Heart left ventricle (tissue), 13 donors: ENCODE results near the gene SHISA2.

ENCODE experiments used
- CTCF ChIP-seq, 12 donors: fragments of 200-600 bp; sonication (generic) in 4 of 12; IDR thresholded peaks; one replicate each; pipeline versions ENCODE4 v1.5.0 to v1.8.0; 2018 to 2022; ENCODE audit warnings: antibody characterized with exemption in 12 of 12, mild to moderate bottlenecking in 5 of 12
- POLR2A ChIP-seq, 2 donors: fragments of 450-650 bp; IDR thresholded peaks; one replicate each; pipeline ENCODE4 v1.6.1; 2017; ENCODE audit warnings: antibody characterized with exemption in 2 of 2, mild to moderate bottlenecking in 2 of 2, moderate library complexity in 2 of 2
- donor health status: ischemic (EF 13 %, LVEDD 7.1; RV severe dilation, severe dysfunction).
- donor health status: DM: no; HTN: yes; CAD: no.
- donor health status: DM: no; HTN: no; CAD: no.
- donor health status: ischemic (EF 25% LVEDD 6.9; RV normal size, moderate dysfunction).
- donor health status: ischemic (EF 25% LVEDD 5.7; RV mildly dilated, moderate dysfunction).
- donor health status: ischemic (EF 35%, LVEDD 5.7; RV mildly dilated, moderate dysfunction).
- donor health status: nonischemic (EF 11% LVEDD 7.7; RV severe dilation, severe dysfunction).
- donor health status: DM: yes; HTN: yes; CAD: no.
- donor health status: PGD.
- donor health status: ischemic (EF 29% LVEDD 5.4; RV normal size, mild dysfunction).
- donor health status: nonischemic (EF 23%, LVEDD 6.1; RV moderate dilation, normal function).

- no peak for TF ChIP-seq CTCF (IDR thresholded peaks at IDR 0.05)
- no peak for TF ChIP-seq POLR2A (IDR thresholded peaks at IDR 0.05)
Measured at GRCh38 chr13:26042785-26043184, 9.0 kb downstream of the SHISA2 start.
